K562 (cell line): ENCODE measurements around the gene VRK2.

Experiments used
- ETV6 ChIP-seq, 3 experiments: fragments of 150-350 bp in 1 of 3; sonication (generic) in 1 of 3; formaldehyde crosslinking in 1 of 3; IDR thresholded peaks; 2 replicates each; pipeline versions ENCODE4 v1.6.1 to v1.8.0; 2014 to 2022; ENCODE audit warnings: borderline replicate concordance in 2 of 3, low read depth in 2 of 3, antibody characterized with exemption in 1 of 3, low read length in 1 of 3, mild to moderate bottlenecking in 1 of 3, missing genetic modification reagents in 1 of 3
- EZH2 ChIP-seq: IDR thresholded peaks from 2 replicates; pipeline ENCODE4 v1.6.1; 2012; ENCODE audit warnings: low read depth, mild to moderate bottlenecking, inconsistent platforms, low read length, borderline replicate concordance
- GABPB1 ChIP-seq: sonication (generic); formaldehyde crosslinking; IDR thresholded peaks from 2 replicates; pipeline ENCODE4 v1.8.0; 2022; ENCODE audit warnings: mild to moderate bottlenecking, missing genetic modification reagents
- JUND ChIP-seq, 2 experiments: IDR thresholded peaks; 2 replicates in 1 of 2; 3 replicates in 1 of 2; pipeline ENCODE4 v1.6.1; 2011; ENCODE audit warnings: borderline replicate concordance in 2 of 2, low read depth in 2 of 2, low read length in 2 of 2, improper control_type of control experiment in 1 of 2, missing biosample characterization in 1 of 2, missing genetic modification characterization in 1 of 2, missing genetic modification reagents in 1 of 2
- KDM1A ChIP-seq, 2 experiments: fragments of 450-650 bp; IDR thresholded peaks; 2 replicates each; pipeline ENCODE4 v1.6.1; 2016; ENCODE audit warnings: mild to moderate bottlenecking in 2 of 2
- MAFK ChIP-seq: IDR thresholded peaks from 2 replicates; pipeline ENCODE4 v1.6.1; 2011; ENCODE audit warnings: low read length, improper control_type of control experiment
- MTF1 ChIP-seq: fragments of 250-450 bp; sonication (Bioruptor Pico); IDR thresholded peaks from 2 replicates; pipeline ENCODE4 v1.9.0; 2021; ENCODE audit warnings: moderate library complexity, mild to moderate bottlenecking, inconsistent platforms, borderline replicate concordance
- MXI1 ChIP-seq: IDR thresholded peaks from 2 replicates; pipeline ENCODE4 v1.6.1; 2011; ENCODE audit warnings: low read depth, mild to moderate bottlenecking, improper control_type of control experiment, low read length
- SRSF1 ChIP-seq: fragments of 200-400 bp; formaldehyde crosslinking; IDR thresholded peaks from 2 replicates; pipeline ENCODE4 v1.6.1; 2017; ENCODE audit warnings: mild to moderate bottlenecking, low read depth, low read length, moderate library complexity
- TAF1 ChIP-seq: IDR thresholded peaks from 2 replicates; pipeline ENCODE4 v1.6.1; 2011; ENCODE audit warnings: mild to moderate bottlenecking, low read length, moderate library complexity; ENCODE audit not compliant: insufficient read depth, control insufficient read depth, severe bottlenecking; ENCODE audit errors: extremely low read depth
- ZNF507 ChIP-seq: conservative IDR thresholded peaks from 2 replicates; pipeline ENCODE4 v1.6.1; 2017; ENCODE audit warnings: missing genetic modification characterization, missing compliant biosample characterization
- ZNF830 ChIP-seq: fragments of 250-450 bp; sonication (Bioruptor Pico); IDR thresholded peaks from 2 replicates; pipeline ENCODE4 v1.5.0; 2021; ENCODE audit warnings: mild to moderate bottlenecking
- TF ChIP-seq, protein P1 (sequence below), 3 experiments: IDR thresholded peaks in 2 of 3; conservative IDR thresholded peaks in 1 of 3; 2 replicates each; pipeline ENCODE4 v1.5.1; 2011 to 2012; ENCODE audit warnings: low read length in 3 of 3, mild to moderate bottlenecking in 3 of 3, control low read depth in 2 of 3, improper control_type of control experiment in 1 of 3, inconsistent platforms in 1 of 3, low read depth in 1 of 3, mixed read lengths in 1 of 3, moderate library complexity in 1 of 3; ENCODE audit not compliant: insufficient read depth in 2 of 3
- TF ChIP-seq, protein P2 (sequence below): fragments of 450-650 bp; IDR thresholded peaks from 2 replicates; pipeline ENCODE4 v1.6.1; 2016; ENCODE audit warnings: borderline replicate concordance

DNA sequence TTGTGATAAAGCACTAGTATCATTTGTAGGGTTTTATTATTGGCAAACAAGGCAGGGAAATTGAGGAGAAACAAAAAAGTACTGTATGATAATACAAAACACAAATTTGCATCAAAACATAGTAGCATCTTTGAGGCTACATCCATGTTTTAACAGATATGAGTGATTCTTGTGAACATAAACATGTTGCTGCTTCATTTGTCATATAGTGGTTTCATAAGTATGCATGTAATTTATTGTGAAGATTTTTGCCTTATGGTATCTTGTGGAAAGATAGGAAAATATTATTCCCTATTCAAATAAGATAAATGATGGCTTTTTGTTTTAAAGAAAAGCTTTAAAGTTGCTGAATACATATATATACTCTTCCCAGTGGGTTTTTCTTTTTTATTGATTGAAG lies 60.3 kb downstream of the VRK2 start:
- TF ChIP-seq GABPB1 (CRISPR knock-in tag) (no peak), KDM1A (IDR thresholded peaks at IDR 0.05) (no peak), ETV6 (IDR thresholded peaks at IDR 0.05; ENCODE audit: borderline replicate concordance in 1 of 2, low read depth in 2 of 2, low read length in 1 of 2) (no peak), ETV6 (CRISPR knock-in tag; IDR thresholded peaks at IDR 0.05; ENCODE audit: borderline replicate concordance) (no peak), MXI1 (no peak), ZNF830 (CRISPR knock-in tag) (no peak), TAF1 (no peak), MAFK (no peak), ZNF507 (tag) (no peak), JUND (IDR thresholded peaks at IDR 0.05; ENCODE audit: borderline replicate concordance, low read depth, low read length) (no peak), JUND (tag; IDR thresholded peaks at IDR 0.05; ENCODE audit: borderline replicate concordance, low read depth, low read length) (no peak), MTF1 (CRISPR knock-in tag) (no peak), EZH2 (no peak), SRSF1 (no peak)
- TF ChIP-seq, protein P1, sequence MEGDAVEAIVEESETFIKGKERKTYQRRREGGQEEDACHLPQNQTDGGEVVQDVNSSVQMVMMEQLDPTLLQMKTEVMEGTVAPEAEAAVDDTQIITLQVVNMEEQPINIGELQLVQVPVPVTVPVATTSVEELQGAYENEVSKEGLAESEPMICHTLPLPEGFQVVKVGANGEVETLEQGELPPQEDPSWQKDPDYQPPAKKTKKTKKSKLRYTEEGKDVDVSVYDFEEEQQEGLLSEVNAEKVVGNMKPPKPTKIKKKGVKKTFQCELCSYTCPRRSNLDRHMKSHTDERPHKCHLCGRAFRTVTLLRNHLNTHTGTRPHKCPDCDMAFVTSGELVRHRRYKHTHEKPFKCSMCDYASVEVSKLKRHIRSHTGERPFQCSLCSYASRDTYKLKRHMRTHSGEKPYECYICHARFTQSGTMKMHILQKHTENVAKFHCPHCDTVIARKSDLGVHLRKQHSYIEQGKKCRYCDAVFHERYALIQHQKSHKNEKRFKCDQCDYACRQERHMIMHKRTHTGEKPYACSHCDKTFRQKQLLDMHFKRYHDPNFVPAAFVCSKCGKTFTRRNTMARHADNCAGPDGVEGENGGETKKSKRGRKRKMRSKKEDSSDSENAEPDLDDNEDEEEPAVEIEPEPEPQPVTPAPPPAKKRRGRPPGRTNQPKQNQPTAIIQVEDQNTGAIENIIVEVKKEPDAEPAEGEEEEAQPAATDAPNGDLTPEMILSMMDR (IDR thresholded peaks at IDR 0.05 in 2 of 3, conservative IDR thresholded peaks at IDR 0.05 in 1 of 3; ENCODE audit: insufficient read depth in 2 of 3, low read depth in 1 of 3, low read length in 3 of 3), result no peak
- TF ChIP-seq, protein P2, sequence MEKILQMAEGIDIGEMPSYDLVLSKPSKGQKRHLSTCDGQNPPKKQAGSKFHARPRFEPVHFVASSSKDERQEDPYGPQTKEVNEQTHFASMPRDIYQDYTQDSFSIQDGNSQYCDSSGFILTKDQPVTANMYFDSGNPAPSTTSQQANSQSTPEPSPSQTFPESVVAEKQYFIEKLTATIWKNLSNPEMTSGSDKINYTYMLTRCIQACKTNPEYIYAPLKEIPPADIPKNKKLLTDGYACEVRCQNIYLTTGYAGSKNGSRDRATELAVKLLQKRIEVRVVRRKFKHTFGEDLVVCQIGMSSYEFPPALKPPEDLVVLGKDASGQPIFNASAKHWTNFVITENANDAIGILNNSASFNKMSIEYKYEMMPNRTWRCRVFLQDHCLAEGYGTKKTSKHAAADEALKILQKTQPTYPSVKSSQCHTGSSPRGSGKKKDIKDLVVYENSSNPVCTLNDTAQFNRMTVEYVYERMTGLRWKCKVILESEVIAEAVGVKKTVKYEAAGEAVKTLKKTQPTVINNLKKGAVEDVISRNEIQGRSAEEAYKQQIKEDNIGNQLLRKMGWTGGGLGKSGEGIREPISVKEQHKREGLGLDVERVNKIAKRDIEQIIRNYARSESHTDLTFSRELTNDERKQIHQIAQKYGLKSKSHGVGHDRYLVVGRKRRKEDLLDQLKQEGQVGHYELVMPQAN, result no peak
